DMS 273 treated with DMSO at 0.1 percent for 48 hours (cell line): ENCODE results near the gene SLK.

Source experiments
- DNase-seq: peaks from one replicate; lab custom pipeline; 2025; lab: John Stamatoyannopoulos, UW

The SLK gene

GRCh38 chr10:103966671-103967447 lies at the start of gene SLK:
Gene SLK (plus strand): TSS chr10:103967140. CDS start chr10:103967746, 606 bp downstream.
- DNase-seq = peak; percentile 24

DNA sequence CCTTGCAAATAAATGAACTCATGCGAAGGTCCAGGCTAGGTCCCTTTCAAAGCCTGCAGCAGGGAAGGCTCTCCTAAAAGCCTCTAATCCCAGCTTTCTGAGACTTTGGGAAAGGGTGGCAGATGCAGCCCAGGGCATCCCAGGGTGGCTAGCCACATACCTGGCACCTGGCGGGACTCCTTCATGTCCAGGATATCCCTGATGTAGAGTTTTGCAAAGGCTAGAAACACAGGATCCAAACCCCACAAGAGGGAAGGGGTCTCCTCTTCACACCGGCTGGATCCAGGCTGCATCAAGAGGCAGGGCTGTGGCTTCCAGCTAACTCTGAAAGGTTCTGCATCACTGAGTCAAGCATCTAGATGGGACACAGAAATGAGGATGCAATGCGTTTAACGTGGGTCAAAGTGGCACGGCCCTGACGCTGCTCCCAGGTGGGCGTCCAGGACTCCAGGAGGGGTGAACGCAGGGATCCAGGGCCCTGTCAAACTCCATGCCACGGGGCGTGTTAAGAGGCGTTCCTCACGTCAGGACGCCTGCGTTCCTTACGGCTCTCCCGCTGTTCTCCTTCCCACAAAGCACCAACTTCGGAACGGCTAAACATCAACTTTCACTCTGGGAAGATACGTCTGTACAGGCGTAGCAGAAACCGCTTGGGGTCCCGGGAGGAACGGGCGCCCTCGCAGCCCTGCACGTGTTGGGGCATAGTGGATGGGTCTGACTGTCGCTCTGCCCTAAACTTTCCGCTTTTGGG lies 49.5 kb upstream of the SLK start:
- DNase-seq = peak; percentile 71

GRCh38 chr10:103918053-103918846 lies 48.7 kb upstream of the SLK start, which contains the start of gene STN1:
Gene STN1 (minus strand): TSS chr10:103918184. CDS start chr10:103917594, 590 bp downstream.
- DNase-seq = peak; percentile 93

DNA sequence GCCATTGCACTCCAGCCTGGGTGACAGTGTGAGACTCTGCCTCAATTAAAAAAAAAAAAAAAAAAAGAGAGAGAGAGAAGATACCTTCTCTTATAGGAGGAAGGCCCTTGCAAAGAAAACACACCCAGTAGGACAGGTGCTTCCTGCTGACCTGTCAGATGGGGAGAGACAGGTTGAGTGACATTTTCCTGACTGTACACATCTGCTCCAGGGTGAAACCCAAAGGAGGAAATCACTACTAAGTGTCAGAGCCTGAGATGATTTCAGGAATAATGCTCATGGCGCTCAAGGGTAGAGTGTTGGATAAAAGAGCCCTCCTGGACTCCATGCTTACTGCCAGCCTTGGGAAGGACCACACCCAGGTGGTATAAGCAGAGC lies 47.3 kb upstream of the SLK start:
- no peak for DNase-seq

DNA sequence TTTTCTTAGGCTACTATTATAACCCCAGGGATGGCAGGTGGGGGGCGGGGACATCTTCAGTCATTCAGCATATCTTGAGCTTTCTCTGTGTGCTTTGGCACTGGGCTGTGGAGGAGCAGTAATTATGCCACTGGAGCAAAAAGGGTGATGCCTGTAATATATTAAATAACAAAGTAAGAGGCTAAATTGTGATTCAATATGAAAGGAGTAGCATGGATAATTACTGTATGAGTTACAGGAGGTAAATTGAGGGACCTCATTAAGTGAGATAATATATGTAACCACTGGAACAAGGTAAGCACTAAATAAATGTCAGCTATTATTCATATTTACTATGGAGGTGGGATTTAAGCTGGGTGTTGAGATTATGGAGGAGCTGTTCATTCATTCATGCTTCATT lies 45.7 kb upstream of the SLK start:
- DNase-seq = no peak

DNA sequence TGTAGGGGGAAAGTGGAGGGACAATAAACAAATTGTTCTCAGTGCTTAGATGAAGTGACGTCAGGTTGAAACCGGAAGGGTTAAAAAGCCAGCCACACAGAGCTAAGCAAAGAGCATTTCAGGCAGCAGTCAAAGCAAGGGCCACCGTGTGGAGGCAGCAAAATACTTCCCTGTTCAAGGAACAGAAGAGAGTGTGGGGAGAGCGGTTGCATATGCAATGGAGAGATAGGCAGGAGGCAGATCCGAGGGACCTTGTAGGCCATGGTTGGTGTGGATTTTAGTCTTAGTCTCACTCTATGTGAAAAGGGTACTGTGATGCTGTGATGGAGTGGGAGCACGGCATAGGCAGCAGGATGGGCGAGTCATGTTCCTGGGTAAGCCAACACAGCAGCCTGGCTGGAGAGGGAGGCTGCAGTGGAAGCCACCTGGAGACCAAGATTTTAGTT lies 45.2 kb upstream of the SLK start:
- DNase-seq = no peak

- no peak for DNase-seq
Observed at GRCh38 chr10:103922659-103923058, 44.3 kb upstream of the SLK start.

- DNase-seq = no peak
Observed at GRCh38 chr10:103923502-103923901, 43.4 kb upstream of the SLK start.

- no peak for DNase-seq
Observed at GRCh38 chr10:103925591-103925990, 41.3 kb upstream of the SLK start.

DNA sequence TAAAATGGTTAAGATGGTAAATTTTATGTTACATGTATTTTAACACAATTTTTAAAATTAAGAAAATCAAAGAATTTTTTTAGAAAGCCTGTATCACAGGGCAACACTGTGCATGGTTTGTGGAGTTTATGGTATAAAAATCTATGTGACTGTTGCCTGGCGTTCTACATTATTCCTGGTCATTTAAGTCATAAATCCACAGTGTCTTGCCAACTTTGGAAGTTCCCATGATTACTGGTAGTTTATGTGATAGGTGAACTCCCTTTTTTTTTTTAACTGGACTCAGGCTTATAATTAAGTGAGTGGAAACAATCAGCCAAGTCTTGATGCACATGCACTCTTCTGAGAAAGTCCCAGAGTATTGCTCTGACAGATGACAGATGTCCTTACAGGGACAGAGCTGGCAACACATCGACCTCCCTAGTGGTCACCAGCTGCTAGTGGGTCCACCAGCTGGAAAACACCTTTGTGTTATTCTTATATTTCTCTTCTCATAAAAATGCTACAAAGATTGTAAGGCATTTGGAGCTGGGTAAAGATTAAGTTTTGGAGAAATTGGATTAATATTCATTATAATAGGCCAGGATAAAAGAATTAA lies 40.1 kb upstream of the SLK start:
- DNase-seq = no peak

DNA sequence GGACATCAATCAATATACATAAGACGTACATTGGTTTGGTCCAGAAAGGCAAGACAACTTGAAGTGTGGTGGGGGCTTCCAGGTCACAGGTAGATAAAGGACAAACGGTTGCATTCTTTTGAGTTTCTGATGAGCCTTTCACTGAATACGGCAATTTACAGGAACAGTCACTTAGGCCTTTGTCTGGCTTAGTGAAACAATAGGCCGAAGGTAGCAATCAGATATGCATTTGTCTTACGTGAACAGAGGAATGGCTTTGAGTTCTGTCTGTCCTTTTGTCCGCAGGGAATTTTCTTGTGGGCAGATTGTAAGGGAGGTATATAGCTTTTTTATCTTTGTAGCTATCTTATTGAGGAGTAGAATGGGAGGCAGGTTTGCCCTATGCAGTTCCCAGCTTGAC lies 38.2 kb upstream of the SLK start:
- DNase-seq = no peak

GRCh38 chr10:103929381-103929921 lies 37.5 kb upstream of the SLK start:
- DNase-seq = no peak

- DNase-seq = no peak
Observed at GRCh38 chr10:103930449-103930848, 36.5 kb upstream of the SLK start.

DNA sequence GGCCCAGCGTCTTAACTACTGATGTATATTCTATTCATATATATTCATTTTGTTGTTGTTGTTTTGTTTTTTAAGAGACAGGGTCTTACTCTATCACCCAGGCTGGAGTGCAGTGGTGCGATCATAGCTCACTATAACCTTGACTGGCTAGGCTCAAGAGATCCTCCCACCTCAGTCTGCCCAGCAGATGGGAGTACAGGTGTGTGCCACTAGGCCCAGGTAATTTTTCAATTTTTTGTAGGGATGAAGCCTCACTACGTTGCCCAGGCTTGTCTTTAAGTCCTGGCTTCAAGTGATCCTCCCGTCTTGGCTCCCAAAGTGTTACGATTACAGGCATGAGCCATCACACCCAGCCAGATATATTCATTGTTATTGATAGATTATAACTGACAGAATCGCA lies 36.1 kb upstream of the SLK start:
- DNase-seq = no peak

DNA sequence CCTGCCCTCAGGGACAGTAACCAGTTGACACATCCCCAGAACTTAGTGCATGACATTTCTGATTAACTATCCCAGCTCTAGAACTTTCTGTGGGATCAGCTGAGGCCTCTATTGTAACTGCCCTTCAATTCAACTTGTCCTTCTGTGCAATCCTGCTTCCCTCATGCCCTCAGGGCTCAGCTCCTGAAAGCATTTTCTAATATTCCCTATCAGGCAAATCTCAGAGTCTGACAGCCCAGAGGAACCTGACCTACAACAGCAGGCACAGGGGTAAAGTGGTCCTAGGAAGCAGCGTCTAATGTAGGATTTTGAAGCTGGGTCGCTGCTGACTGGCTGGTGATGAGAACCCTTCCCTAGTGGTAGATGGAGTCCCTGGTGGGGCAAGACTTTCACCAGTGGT lies 35.3 kb upstream of the SLK start:
- no peak for DNase-seq

DNA sequence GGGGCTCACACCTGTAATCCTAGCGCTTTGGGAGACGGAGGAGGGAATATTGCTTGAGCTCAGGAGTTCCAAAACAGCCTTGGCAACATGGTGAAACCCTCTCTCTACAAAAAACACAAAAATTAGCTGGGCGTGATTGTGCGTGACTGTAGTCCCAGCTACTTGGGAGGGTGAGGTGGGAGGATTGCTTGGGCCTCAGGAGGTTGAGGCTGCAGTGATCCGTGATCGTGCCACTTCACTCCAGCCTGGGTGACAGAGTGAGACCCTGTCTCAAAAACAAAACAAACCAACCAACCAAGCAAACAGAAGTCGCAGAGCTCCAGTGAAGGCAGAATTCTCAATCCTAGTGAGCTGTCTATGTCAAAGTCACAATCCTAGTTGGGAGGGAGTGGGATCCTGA lies 34.7 kb upstream of the SLK start:
- DNase-seq = no peak

DNA sequence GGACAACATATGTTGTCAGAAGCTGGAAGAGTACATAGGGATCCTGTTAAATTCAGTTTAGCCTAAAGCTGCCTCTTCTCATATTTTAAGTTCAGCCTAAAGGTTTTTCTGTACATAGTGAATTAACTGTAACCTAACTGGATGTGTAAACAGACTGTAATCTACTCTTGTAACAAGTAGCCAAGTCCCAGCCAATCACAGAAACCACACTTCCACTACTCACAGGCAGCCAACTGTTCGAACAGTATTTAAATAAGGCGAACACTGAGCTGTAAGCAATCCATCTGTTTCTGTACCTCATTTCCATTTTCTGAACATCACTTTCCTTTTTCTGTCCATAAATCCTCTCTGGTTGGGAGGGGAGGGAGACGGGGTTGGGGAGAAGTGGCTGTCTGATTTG lies 34.0 kb upstream of the SLK start:
- DNase-seq = peak; percentile 57

- DNase-seq = no peak
Observed at GRCh38 chr10:103933557-103934121, 33.3 kb upstream of the SLK start.

GRCh38 chr10:103934308-103934707 lies 32.6 kb upstream of the SLK start:
- no peak for DNase-seq

DNA sequence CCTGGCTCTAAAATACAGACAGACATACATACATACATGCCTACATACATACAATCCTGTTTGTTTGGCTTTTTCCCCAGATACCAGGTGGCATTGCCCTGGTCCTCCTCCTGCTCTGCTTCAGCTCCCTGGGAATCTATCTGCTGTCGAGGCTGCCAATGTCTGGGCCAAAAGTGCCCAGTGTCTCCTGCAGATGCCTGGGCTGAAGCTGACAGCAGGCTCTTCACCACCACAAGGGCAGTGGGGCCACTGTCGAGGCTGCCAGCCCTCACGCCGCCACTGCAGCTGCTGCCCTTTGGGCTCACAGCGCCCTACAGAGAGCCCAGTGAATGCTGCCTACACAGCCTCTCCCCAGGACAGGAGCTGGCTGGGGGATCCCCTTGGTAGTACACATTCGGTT lies 30.9 kb upstream of the SLK start:
- DNase-seq = no peak

DNA sequence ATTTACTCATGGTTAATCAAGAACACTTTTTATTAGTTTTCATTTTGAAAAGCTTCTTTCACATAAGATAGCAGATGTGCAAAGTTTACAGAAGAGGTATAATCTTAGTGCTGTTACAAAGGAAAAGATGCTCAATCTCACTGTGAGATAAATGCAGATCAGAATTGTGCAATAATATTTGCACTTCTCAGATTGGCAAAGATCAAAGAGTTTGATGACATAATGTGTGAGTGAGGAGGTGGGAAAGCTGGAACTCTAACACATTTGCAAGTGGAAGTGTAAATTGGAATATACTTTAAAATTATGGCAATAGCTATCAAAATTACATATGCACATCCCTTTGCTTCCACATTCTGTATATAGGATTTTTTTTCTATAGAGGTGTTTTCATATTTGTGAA lies 27.4 kb upstream of the SLK start:
- DNase-seq = no peak

- DNase-seq = no peak
Observed at GRCh38 chr10:103941801-103942200, 25.1 kb upstream of the SLK start.
